IPS-20b (cell line): ENCODE measurements around the gene ZNF385A.
A peak's percentile ranks its signal among the peaks of the same experiment; 100 is the strongest.
"Not testable (repeated sequence)": the region's sequence is repeated elsewhere in the genome, so short reads cannot be mapped to it uniquely, and the experiment has no call there.

ENCODE experiments used
- H3K27ac ChIP-seq: one replicate; pipeline ENCODE4 v1.5.1; 2013; ENCODE audit warnings: low read length
- H3K27me3 ChIP-seq: 2 replicates; pipeline ENCODE4 v1.6.1; 2013; ENCODE audit warnings: mild to moderate bottlenecking, low read length, inconsistent platforms; ENCODE audit not compliant: insufficient read depth
- H3K36me3 ChIP-seq: 2 replicates; pipeline ENCODE4 v1.6.1; 2013; ENCODE audit warnings: low read depth, mild to moderate bottlenecking, inconsistent platforms, low read length, moderate library complexity; ENCODE audit not compliant: insufficient read depth
- H3K4me1 ChIP-seq: 2 replicates; pipeline ENCODE4 v1.6.1; 2013; ENCODE audit warnings: mild to moderate bottlenecking, control low read depth, inconsistent platforms, low read length, moderate library complexity; ENCODE audit not compliant: insufficient read depth
- H3K4me3 ChIP-seq: 2 replicates; pipeline ENCODE4 v1.5.1; 2013; ENCODE audit warnings: mild to moderate bottlenecking, low read length, inconsistent platforms
- H3K9ac ChIP-seq: 2 replicates; pipeline ENCODE4 v1.6.1; 2013; ENCODE audit warnings: low read depth, mild to moderate bottlenecking, inconsistent platforms, low read length, moderate library complexity
- H3K9me3 ChIP-seq: 2 replicates; pipeline ENCODE4 v1.6.1; 2013; ENCODE audit warnings: mild to moderate bottlenecking, low read depth, low read length, inconsistent platforms; ENCODE audit not compliant: insufficient read depth

The ZNF385A gene

DNA sequence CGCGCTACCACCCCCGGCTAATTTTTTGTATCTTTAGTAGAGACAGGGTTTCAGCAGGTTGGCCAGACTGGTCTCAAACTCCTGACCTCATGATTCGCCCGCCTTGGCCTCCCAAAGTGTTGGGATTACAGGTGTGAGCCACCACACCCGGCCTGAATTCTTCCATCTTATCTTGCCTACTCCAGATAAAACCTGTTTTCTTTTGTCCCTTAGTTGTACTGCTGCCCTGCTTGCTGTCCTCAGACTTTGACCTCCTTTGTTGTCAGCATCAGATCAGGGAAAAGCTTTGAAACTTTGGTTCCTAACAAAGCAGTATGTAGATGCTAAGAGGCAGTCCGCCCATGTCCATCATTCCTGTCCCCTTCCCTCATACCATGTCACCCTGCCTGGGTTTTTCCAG lies 43.7 kb downstream of the ZNF385A start:
- H3K4me1 ChIP-seq, result no peaks in the 10 kb centered on the region
- no peaks in the 10 kb centered on the region for H3K9me3 ChIP-seq
- no peak overlapping the region for H3K27ac ChIP-seq
- no peak overlapping the region for H3K4me3 ChIP-seq
- H3K27me3 ChIP-seq, result no peaks in the 10 kb centered on the region
- no peak overlapping the region for H3K9ac ChIP-seq
- peaks cover 46% of the 10 kb centered on the region for H3K36me3 ChIP-seq

DNA sequence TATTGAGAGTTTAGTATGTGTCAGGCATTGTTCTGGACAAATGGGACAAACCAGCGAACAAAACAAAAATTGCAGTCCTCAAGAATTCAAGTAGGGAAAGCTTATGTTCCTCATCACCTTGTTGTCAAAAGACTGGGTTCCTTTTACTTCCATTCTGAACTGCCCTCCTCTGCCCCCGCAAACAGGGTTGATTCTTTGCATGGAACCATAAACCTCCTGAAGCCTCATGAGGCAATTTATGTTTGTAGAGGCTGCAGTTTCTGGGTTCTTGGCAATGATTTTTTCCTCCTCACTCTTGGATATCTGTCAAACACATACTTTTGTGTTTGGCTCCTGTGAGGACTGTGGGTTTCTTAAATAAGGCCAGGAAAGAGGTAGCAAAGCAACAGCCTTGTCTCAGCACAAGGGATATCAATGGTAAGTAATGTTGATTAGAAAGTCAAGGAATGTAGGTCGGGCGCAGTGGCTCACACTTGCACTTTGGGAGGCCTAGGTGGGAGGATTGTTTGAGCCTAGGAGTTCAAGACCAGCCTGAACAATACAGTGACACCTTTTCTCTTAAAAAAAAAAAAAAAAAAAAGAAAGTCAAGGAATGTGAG lies 45.7 kb downstream of the ZNF385A start:
- Histone ChIP-seq H3K27ac (no peak overlapping the region), H3K9me3 (no peaks in the 10 kb centered on the region), H3K9ac (no peak overlapping the region), H3K4me1 (no peaks in the 10 kb centered on the region), H3K27me3 (no peaks in the 10 kb centered on the region), H3K36me3 (peaks cover 32% of the 10 kb centered on the region), H3K4me3 (no peak overlapping the region)

DNA sequence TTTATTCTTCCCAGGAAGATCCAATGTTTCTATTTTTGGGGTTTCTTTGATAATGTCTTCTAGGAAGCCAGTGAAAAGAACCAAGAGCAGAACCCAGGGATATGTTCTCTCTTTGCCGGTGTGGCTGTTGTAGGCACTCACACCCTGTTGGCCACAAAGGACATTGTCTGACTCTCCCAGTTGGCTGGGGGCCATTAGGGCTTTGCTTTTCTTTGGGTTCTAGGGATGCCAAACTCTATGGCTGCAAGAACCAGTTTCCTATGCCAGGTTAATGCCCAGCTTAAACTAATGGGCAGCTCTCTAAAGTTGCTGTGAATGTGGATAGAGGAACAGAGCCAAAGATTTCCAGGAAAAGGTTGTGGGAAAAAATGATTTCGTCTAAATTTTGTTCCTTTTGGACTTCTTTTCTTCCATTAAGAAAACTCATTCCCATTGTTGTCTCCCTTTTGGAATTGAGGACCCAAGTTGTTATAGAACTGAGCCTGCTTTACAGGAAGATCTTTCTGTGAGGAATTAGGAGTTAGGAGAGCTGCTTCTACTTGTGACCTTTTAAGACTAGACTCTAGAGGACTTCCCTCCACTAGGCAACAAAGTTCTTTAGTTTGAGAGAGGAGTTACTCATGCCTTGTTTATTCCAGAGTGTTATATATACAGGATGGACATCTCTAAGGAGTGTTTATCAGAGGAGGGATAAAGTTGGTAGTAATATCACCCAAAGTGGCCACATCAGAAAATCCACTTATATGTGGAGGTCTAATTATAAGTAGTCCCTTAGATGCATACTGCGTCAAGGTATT lies 46.5 kb downstream of the ZNF385A start:
- Histone ChIP-seq H3K9ac (no peak overlapping the region), H3K36me3 (peaks cover 25% of the 10 kb centered on the region), H3K4me1 (no peaks in the 10 kb centered on the region), H3K9me3 (no peaks in the 10 kb centered on the region), H3K27ac (no peak overlapping the region), H3K27me3 (no peaks in the 10 kb centered on the region), H3K4me3 (no peak overlapping the region)

DNA sequence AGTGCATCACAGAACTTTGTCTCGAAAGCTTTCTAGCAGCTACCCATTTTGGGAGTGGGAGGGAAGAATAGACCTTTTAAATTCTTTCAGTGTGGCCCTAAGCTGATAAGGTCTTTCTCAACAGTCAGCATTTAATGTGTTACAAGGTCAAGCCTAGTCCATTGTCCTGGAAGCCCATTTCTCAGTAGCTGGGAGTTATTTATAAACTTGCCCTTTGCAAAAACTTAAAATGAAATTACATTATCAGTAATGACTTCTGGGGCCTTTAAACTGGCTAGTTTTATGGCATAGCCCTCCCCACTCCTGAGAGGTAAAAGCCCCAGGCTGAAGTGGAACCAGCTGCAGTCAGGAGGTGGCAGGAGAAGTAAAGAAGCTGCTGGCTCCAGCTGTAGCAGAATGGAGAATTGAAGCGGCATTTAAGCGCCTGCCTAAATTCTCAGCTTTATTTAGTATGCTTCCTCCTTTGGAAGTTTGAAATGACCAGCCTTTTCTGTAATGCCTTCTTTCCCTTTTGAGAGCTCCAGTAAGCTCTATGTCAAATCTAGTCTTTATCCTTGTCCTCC lies 47.2 kb downstream of the ZNF385A start:
- no peak overlapping the region for H3K9ac ChIP-seq
- peaks cover 20% of the 10 kb centered on the region for H3K36me3 ChIP-seq
- H3K4me3 ChIP-seq, result no peak overlapping the region
- H3K4me1 ChIP-seq, result no peaks in the 10 kb centered on the region
- no peaks in the 10 kb centered on the region for H3K27me3 ChIP-seq
- no peak overlapping the region for H3K27ac ChIP-seq
- H3K9me3 ChIP-seq, result no peaks in the 10 kb centered on the region

DNA sequence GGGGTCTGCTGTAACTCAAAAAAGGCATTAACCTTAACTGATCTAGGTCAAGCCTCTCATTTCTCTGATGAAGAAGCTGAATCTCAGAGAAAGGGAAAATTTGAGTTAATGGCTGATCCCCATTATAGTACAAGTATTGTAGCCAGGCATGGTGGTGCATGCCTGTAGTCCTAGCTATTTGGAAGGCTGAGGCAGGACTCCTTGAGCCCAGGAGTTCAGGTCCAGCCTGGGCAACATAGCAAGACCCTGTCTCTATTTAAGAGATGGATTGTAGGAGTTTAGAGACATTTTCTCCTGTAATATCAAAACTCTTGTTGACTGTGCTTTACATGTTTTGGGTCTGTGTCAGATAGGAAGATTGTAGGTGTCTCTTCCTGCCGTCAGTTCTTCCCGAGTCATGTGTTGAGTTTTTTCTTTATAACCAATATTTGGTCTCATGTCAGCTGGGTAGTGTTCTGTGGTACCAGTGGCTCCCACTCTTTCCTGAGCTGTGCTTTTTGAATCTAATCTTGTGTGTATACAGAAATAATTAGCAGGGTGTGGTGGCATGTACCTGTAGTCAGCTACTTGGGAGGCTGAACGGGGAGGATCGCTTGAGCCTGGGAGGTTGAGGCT lies 51.0 kb downstream of the ZNF385A start:
- no peak overlapping the region for H3K27ac ChIP-seq
- no peaks in the 10 kb centered on the region for H3K36me3 ChIP-seq
- H3K27me3 ChIP-seq, result no peaks in the 10 kb centered on the region
- H3K4me1 ChIP-seq, result peaks cover 3% of the 10 kb centered on the region
- no peaks in the 10 kb centered on the region for H3K9me3 ChIP-seq
- H3K9ac ChIP-seq, result no peak overlapping the region
- H3K4me3 ChIP-seq, result no peak overlapping the region

DNA sequence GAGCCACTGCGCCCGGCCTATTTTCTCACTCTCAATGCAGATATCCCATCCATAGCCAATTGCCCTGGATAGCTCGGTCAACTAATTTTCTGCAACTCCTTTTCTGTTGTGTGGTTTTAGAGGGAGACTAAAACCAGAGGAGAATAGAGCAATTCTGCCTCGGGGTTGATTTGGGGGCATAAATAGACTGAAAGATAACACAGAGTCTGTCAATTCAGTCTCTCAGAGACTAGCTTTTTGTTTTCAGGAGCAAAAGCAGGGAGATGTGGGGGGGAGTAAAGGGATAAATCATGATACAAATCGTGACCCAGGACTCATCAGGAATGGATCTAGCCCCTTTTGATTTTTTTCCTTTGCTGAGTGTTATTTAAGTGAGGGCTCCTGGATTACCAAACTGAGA lies 53.1 kb downstream of the ZNF385A start:
- H3K4me1 ChIP-seq, result peaks cover 3% of the 10 kb centered on the region

DNA sequence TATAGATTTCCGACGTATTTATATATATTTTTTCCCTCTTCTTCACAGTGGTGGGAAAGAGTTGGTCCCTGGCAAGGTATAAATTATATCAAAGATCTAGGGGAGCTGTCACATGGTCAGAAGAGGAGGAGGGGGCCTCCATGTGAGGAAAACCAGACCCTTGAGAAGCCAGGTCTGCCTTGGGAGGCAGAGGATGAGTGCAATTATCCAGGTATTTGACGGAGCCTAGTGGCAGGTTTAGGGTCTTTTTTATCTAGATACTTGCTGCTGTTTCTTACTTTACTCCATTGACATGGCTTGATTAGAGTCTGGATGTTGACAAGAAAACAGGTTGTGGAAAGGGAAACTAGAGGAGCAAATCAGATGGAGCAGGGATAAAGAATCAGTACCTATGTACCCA lies 54.1 kb downstream of the ZNF385A start:
- H3K4me1 ChIP-seq, result peaks cover 3% of the 10 kb centered on the region

More for the DNA sequence above, 53.1 kb downstream of the ZNF385A start:
- Histone ChIP-seq H3K27me3 (no peaks in the 10 kb centered on the region), H3K27ac (no peak overlapping the region), H3K4me3 (no peak overlapping the region), H3K9me3 (no peaks in the 10 kb centered on the region), H3K9ac (no peak overlapping the region), H3K36me3 (no peaks in the 10 kb centered on the region)

DNA sequence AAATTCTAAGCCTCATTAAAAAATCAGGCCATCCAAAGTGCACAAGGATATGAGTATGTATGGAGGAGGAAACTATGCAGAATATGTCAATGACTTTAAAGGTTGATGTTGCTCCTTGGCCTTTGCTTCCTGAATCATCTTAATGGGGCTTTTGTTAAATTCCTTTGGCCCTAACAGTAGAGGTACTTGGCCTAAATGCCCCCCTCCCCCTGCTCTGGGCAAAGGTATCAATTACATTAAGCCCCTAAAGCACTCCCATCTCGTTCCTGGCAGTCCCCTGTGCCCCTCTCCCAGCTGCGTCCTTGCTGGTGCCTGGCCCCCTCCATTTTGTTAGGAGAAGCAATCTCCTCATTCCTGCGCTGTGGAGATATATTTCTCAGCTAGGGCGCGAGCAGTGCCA lies 54.8 kb downstream of the ZNF385A start:
- H3K27me3 ChIP-seq, result no peaks in the 10 kb centered on the region
- H3K4me3 ChIP-seq, result no peak overlapping the region; the same call in 1 of the 2 replicates
- H3K9ac ChIP-seq, result no peak overlapping the region
- peaks cover 3% of the 10 kb centered on the region for H3K4me1 ChIP-seq
- no peak overlapping the region for H3K27ac ChIP-seq
- H3K36me3 ChIP-seq, result no peaks in the 10 kb centered on the region
- H3K9me3 ChIP-seq, result no peaks in the 10 kb centered on the region

More for the DNA sequence above, 54.1 kb downstream of the ZNF385A start:
- no peak overlapping the region for H3K4me3 ChIP-seq
- H3K36me3 ChIP-seq, result no peaks in the 10 kb centered on the region
- H3K27ac ChIP-seq, result no peak overlapping the region
- H3K9ac ChIP-seq, result no peak overlapping the region
- no peaks in the 10 kb centered on the region for H3K9me3 ChIP-seq
- H3K27me3 ChIP-seq, result no peaks in the 10 kb centered on the region

DNA sequence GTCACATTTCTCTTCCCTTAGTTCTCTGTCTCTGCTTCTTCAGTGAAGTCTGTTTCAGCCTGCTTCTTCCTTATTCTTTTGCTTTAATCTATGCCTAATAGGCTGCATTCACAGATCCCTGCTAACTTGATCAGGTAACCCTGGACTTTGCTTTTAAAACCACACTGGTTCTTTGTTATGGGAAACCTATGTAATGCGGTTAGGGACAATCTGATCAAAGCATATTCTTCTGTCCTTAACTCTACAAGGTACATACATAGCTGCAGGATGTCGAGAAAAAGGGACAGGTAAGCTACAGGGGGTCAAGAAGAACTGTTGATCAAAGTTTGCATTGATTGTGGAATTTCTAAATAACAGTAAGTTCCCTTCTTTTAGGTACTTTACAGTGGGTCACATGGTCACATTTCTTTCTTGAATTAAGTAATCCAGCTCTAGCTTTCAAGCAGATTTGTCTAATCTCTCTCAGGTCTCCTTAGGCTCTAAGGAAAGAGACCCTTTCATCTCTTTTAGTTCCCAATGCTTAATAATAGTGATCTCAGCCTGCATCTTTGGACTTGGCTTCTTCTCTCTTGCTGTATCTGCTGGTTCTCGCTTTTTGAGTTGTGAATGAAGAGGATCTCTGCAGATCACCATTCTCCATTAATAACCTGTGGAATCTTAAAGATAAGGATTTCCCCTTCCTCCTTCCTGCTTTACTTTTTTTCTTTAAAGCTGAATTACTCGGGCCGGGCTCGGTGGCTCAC lies 55.8 kb downstream of the ZNF385A start:
- Histone ChIP-seq H3K36me3 (no peaks in the 10 kb centered on the region), H3K27me3 (no peaks in the 10 kb centered on the region), H3K4me3 (no peak overlapping the region), H3K9ac (no peak overlapping the region), H3K27ac (no peak overlapping the region), H3K9me3 (no peaks in the 10 kb centered on the region), H3K4me1 (peaks cover 3% of the 10 kb centered on the region)

DNA sequence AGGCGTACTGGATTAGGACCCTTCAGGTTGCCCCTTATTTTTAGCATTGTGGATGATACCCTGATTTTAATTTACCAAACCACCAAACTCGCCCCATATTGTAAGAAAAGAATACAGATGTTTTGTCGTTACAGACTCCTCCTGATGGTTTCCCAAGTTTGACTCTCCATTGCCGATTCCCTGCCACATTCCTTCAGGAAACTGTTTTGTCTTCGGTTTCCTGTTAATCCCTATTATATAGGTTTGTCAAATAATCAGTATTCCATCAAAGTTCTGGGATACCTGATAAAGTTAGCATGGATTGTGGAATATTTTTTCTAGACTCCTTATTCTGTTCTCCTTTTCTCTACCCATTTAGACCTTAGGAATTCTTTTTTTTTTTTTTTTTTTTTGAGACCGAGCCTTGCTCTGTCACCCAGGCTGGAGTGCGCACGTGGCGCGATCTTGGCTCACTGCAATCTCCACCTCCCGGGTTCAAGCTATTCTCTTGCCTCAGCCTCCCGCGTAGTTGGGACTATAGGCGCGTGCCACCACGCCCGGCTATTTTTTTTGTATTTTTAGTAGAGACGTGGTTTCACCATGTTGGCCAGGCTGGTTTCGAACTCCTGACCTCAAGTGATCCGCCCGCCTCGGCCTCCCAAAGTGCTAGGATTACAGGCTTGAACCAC lies 59.0 kb downstream of the ZNF385A start:
- H3K27me3 ChIP-seq, H3K9me3 ChIP-seq, H3K4me1 ChIP-seq, H3K36me3 ChIP-seq, H3K27ac ChIP-seq: not testable (repeated sequence)
- Histone ChIP-seq H3K4me3 (peak overlapping the region; percentile 98), H3K9ac (peak overlapping the region; percentile 97)
